HepG2 (cell line): ENCODE measurements around the gene CTNNBIP1. TPM values are rescaled to one million over a fixed set of nuclear protein-coding genes. Genes with fewer than 3 reads are reported as not detected.

ENCODE experiments used
- CBFB ChIP-seq: sonication (generic); formaldehyde crosslinking; IDR thresholded peaks from 2 replicates; pipeline ENCODE4 v1.4.0; 2020; ENCODE audit warnings: missing genetic modification reagents
- CCDC6 ChIP-seq: sonication (generic); formaldehyde crosslinking; IDR thresholded peaks from 2 replicates; pipeline ENCODE4 v1.8.1; 2022; ENCODE audit warnings: mild to moderate bottlenecking, missing genetic modification reagents, moderate library complexity
- CENPX ChIP-seq: sonication (generic); formaldehyde crosslinking; IDR thresholded peaks from 2 replicates; pipeline ENCODE4 v1.9.0; 2021; ENCODE audit warnings: mild to moderate bottlenecking, missing genetic modification reagents, moderate library complexity
- HHEX ChIP-seq: IDR thresholded peaks from 2 replicates; pipeline ENCODE4 v1.6.1; 2016; ENCODE audit warnings: control low read depth
- IKZF4 ChIP-seq: sonication (generic); formaldehyde crosslinking; IDR thresholded peaks from 2 replicates; pipeline ENCODE4 v1.5.1; 2020; ENCODE audit warnings: borderline replicate concordance, mild to moderate bottlenecking, low read depth, missing genetic modification reagents; ENCODE audit errors: not compliant biosample characterization
- PAX8 ChIP-seq: sonication (generic); formaldehyde crosslinking; IDR thresholded peaks from 2 replicates; pipeline ENCODE4 v1.8.0; 2022; ENCODE audit warnings: mild to moderate bottlenecking, missing genetic modification reagents, borderline replicate concordance
- PHF20 ChIP-seq: sonication (generic); formaldehyde crosslinking; IDR thresholded peaks from 2 replicates; pipeline ENCODE4 v1.5.0; 2020; ENCODE audit warnings: mild to moderate bottlenecking, missing genetic modification reagents
- RNF219 ChIP-seq: sonication (generic); formaldehyde crosslinking; IDR thresholded peaks from 2 replicates; pipeline ENCODE4 v1.5.0; 2020; ENCODE audit warnings: mild to moderate bottlenecking, missing genetic modification reagents
- ZBTB4 ChIP-seq: sonication (generic); formaldehyde crosslinking; IDR thresholded peaks from 2 replicates; pipeline ENCODE4 v1.4.0; 2020; ENCODE audit warnings: missing genetic modification reagents, mild to moderate bottlenecking, borderline replicate concordance
- ZFP36 ChIP-seq: fragments of 150-350 bp; IDR thresholded peaks from 2 replicates; pipeline ENCODE4 v1.6.1; 2018; ENCODE audit warnings: borderline replicate concordance, low read length, low read depth; ENCODE audit not compliant: partially characterized antibody
- ZNF256 ChIP-seq: sonication (generic); formaldehyde crosslinking; conservative IDR thresholded peaks from 2 replicates; pipeline ENCODE4 v1.4.0; 2020; ENCODE audit warnings: missing genetic modification reagents
- ZNF407 ChIP-seq: sonication (generic); formaldehyde crosslinking; IDR thresholded peaks from one replicate; pipeline ENCODE4 v1.5.1; 2020; ENCODE audit warnings: mild to moderate bottlenecking, missing genetic modification reagents; ENCODE audit errors: not compliant biosample characterization
- ZNF562 ChIP-seq: sonication (generic); formaldehyde crosslinking; IDR thresholded peaks from 2 replicates; pipeline ENCODE4 v1.8.0; 2022; ENCODE audit warnings: missing genetic modification reagents, borderline replicate concordance
- ZNF788 ChIP-seq: sonication (generic); formaldehyde crosslinking; IDR thresholded peaks from 2 replicates; pipeline ENCODE4 v1.5.0; 2020; ENCODE audit warnings: mild to moderate bottlenecking, missing genetic modification reagents, borderline replicate concordance
- polyA plus RNA-seq, 8 experiments: library from polyadenylated mRNA; depleted of rRNA in 3 of 8; stranded (reverse) in 7 of 8; unstranded in 1 of 8; fragments of >200 nt; fragmentation: Illumina TruSeq in 4 of 8; extraction: Trizol in 4 of 8; gene quantifications; 2 replicates each; pipeline versions ENCODE4 v1.2.1 to v1.2.3, GENCODE V29; 2011 to 2016; ENCODE audit warnings: low read depth in 4 of 8, missing spikeins in 1 of 8, mixed read lengths in 1 of 8; ENCODE audit not compliant: insufficient read depth in 1 of 8
- total RNA-seq, 5 experiments: library from RNA; depleted of rRNA; stranded (reverse); fragments of >200 nt; fragmentation: Illumina TruSeq; extraction: Trizol; gene quantifications; 2 replicates each; pipeline ENCODE4 v1.2.3, GENCODE V29; 2016; ENCODE audit warnings: low read depth in 1 of 5

CTNNBIP1 gene
- total and polyA plus RNA-seq, 2 of the 13 experiments (the other 11 are each of a cell fraction or from before 2014, with no cell fraction given) = 71.7 to 83.0 TPM

- TF ChIP-seq ZBTB4 (no peak), CENPX (CRISPR knock-in tag) (no peak), ZNF788 (CRISPR knock-in tag) (no peak; the same call in 1 of the 2 replicates), PAX8 (CRISPR knock-in tag) (no peak), ZNF562 (no peak), ZFP36 (no peak), ZNF407 (CRISPR knock-in tag) (no peak), PHF20 (CRISPR knock-in tag) (no peak), CBFB (CRISPR knock-in tag) (peak; percentile 56; the same call in 1 of the 2 replicates), RNF219 (CRISPR knock-in tag) (no peak), HHEX (CRISPR knock-in tag) (no peak), ZNF256 (CRISPR knock-in tag) (no peak), CCDC6 (CRISPR knock-in tag) (no peak; the same call in 1 of the 2 replicates), IKZF4 (CRISPR knock-in tag) (no peak)
Measured at GRCh38 chr1:9929431-9930385, 19.6 kb upstream of the CTNNBIP1 start (continued).
